ENCODE results near the gene SPINT4.
"Not testable (repeated sequence)": the region's sequence is repeated elsewhere in the genome, so short reads cannot be mapped to it uniquely, and the experiment has no call there.

The SPINT4 gene

GRCh38 chr20:45704969-45705637, 17.0 kb upstream of the SPINT4 start, which contains the start of gene WFDC10B:
Gene WFDC10B, minus strand, starts transcription at chr20:45705019. Its CDS starts 19,027 bp downstream, at chr20:45685992.
- H4K91ac ChIP-seq (ENCODE audit: low read depth, low read length) = no peak within 1 kb of the TSS
- no peak within 1 kb of the TSS for H4K8ac ChIP-seq (ENCODE audit: low read depth, low read length)
- no peak within 1 kb of the TSS for H2AK5ac ChIP-seq (ENCODE audit: low read length)
- H3K27ac ChIP-seq (ENCODE audit: low read depth, low read length) = no peak within 1 kb of the TSS
- no peaks in the 10 kb centered on the region for H3K79me1 ChIP-seq (ENCODE audit: low read length)
- no peak for DNase-seq
- H3K27me3 ChIP-seq (ENCODE audit: insufficient read depth, low read length) = no peaks in the 10 kb centered on the region
- no peak within 1 kb of the TSS for H3K9ac ChIP-seq (ENCODE audit: low read length)
- no peak within 1 kb of the TSS for H3K23ac ChIP-seq (ENCODE audit: low read length)
- no peak within 1 kb of the TSS for H3K4me2 ChIP-seq (ENCODE audit: low read length)
- H3K14ac ChIP-seq (ENCODE audit: low read length) = no peak within 1 kb of the TSS
- no peak within 1 kb of the TSS for H3K4ac ChIP-seq (ENCODE audit: low read depth, low read length)
- H2AFZ ChIP-seq (ENCODE audit: insufficient read depth, low read length, poor library complexity) = no peak within 1 kb of the TSS
- no peaks in the 10 kb centered on the region for H3K36me3 ChIP-seq (ENCODE audit: control insufficient read depth in 1 of 2, insufficient read depth in 2 of 2, low read length in 2 of 2)
- no peak within 1 kb of the TSS for H3K18ac ChIP-seq (ENCODE audit: low read length)
- no peak within 1 kb of the TSS for H2BK120ac ChIP-seq (ENCODE audit: insufficient read depth, low read length, poor library complexity)
- H3K79me2 ChIP-seq (ENCODE audit: control insufficient read depth, insufficient read depth, low read length, poor library complexity) = no peaks in the 10 kb centered on the region
- no peak within 1 kb of the TSS for H4K12ac ChIP-seq (ENCODE audit: low read depth, low read length)
- H2BK12ac ChIP-seq (ENCODE audit: low read length) = no peak within 1 kb of the TSS
- H3K4me3 ChIP-seq (ENCODE audit: low read depth, low read length) = no peak within 1 kb of the TSS
- H3K9me3 ChIP-seq (ENCODE audit: insufficient read depth, low read depth, low read length) = no peaks in the 10 kb centered on the region
- H2BK5ac ChIP-seq (ENCODE audit: low read depth, low read length, poor library complexity) = no peak within 1 kb of the TSS
- H3K4me1 ChIP-seq (ENCODE audit: control insufficient read depth in 1 of 2, insufficient read depth in 2 of 2, low read length in 2 of 2) = no peaks in the 10 kb centered on the region
- no CpG with 5 or more reads among the region's 1 CpG for WGBS (ENCODE audit: extremely low coverage, insufficient coverage, insufficient read length)

GRCh38 chr20:45716141-45716688, 5.9 kb upstream of the SPINT4 start:
- not testable (repeated sequence) for H4K8ac ChIP-seq (ENCODE audit: low read depth, low read length); H3K36me3 ChIP-seq (ENCODE audit: control insufficient read depth in 1 of 2, insufficient read depth in 2 of 2, low read length in 2 of 2); H4K12ac ChIP-seq (ENCODE audit: low read depth, low read length); H3K18ac ChIP-seq (ENCODE audit: low read length); H4K91ac ChIP-seq (ENCODE audit: low read depth, low read length); H3K4ac ChIP-seq (ENCODE audit: low read depth, low read length); H3K9ac ChIP-seq (ENCODE audit: low read length); H3K4me1 ChIP-seq (ENCODE audit: control insufficient read depth in 1 of 2, insufficient read depth in 2 of 2, low read length in 2 of 2); H3K79me2 ChIP-seq (ENCODE audit: control insufficient read depth, insufficient read depth, low read length, poor library complexity); H3K4me3 ChIP-seq (ENCODE audit: low read depth, low read length); H2BK120ac ChIP-seq (ENCODE audit: insufficient read depth, low read length, poor library complexity); H3K23ac ChIP-seq (ENCODE audit: low read length); H3K9me3 ChIP-seq (ENCODE audit: insufficient read depth, low read depth, low read length); H2BK5ac ChIP-seq (ENCODE audit: low read depth, low read length, poor library complexity); H3K27ac ChIP-seq (ENCODE audit: low read depth, low read length); H3K4me2 ChIP-seq (ENCODE audit: low read length); H3K14ac ChIP-seq (ENCODE audit: low read length); H2AK5ac ChIP-seq (ENCODE audit: low read length); H3K79me1 ChIP-seq (ENCODE audit: low read length); H2AFZ ChIP-seq (ENCODE audit: insufficient read depth, low read length, poor library complexity); DNase-seq; H3K27me3 ChIP-seq (ENCODE audit: insufficient read depth, low read length); H2BK12ac ChIP-seq (ENCODE audit: low read length)

GRCh38 chr20:45725134-45725533, 3.0 kb downstream of the SPINT4 start:
- Histone ChIP-seq H4K12ac (ENCODE audit: low read depth, low read length) (no peak overlapping the region), H3K79me1 (ENCODE audit: low read length) (no peaks in the 10 kb centered on the region), H3K14ac (ENCODE audit: low read length) (no peak overlapping the region), H3K36me3 (ENCODE audit: control insufficient read depth in 1 of 2, insufficient read depth in 2 of 2, low read length in 2 of 2) (no peaks in the 10 kb centered on the region), H2BK120ac (ENCODE audit: insufficient read depth, low read length, poor library complexity) (no peak overlapping the region), H3K9ac (ENCODE audit: low read length) (no peak overlapping the region), H4K91ac (ENCODE audit: low read depth, low read length) (no peak overlapping the region), H2AK5ac (ENCODE audit: low read length) (no peak overlapping the region), H3K79me2 (ENCODE audit: control insufficient read depth, insufficient read depth, low read length, poor library complexity) (no peaks in the 10 kb centered on the region), H3K23ac (ENCODE audit: low read length) (no peak overlapping the region), H4K8ac (ENCODE audit: low read depth, low read length) (no peak overlapping the region), H3K4ac (ENCODE audit: low read depth, low read length) (no peak overlapping the region), H3K9me3 (ENCODE audit: insufficient read depth, low read depth, low read length) (no peaks in the 10 kb centered on the region), H3K4me1 (ENCODE audit: control insufficient read depth in 1 of 2, insufficient read depth in 2 of 2, low read length in 2 of 2) (no peaks in the 10 kb centered on the region), H3K27ac (ENCODE audit: low read depth, low read length) (no peak overlapping the region), H2AFZ (ENCODE audit: insufficient read depth, low read length, poor library complexity) (no peak overlapping the region), H3K27me3 (ENCODE audit: insufficient read depth, low read length) (no peaks in the 10 kb centered on the region), H3K4me2 (ENCODE audit: low read length) (no peak overlapping the region), H3K18ac (ENCODE audit: low read length) (no peak overlapping the region), H2BK5ac (ENCODE audit: low read depth, low read length, poor library complexity) (no peak overlapping the region), H2BK12ac (ENCODE audit: low read length) (no peak overlapping the region), H3K4me3 (ENCODE audit: low read depth, low read length) (no peak overlapping the region)
- no peak for DNase-seq

GRCh38 chr20:45727044-45727443, 4.9 kb downstream of the SPINT4 start:
- H4K8ac ChIP-seq (ENCODE audit: low read depth, low read length) = no peak overlapping the region
- no peak overlapping the region for H3K23ac ChIP-seq (ENCODE audit: low read length)
- no peak overlapping the region for H3K4me3 ChIP-seq (ENCODE audit: low read depth, low read length)
- no peak overlapping the region for H3K27ac ChIP-seq (ENCODE audit: low read depth, low read length)
- no peak overlapping the region for H3K9ac ChIP-seq (ENCODE audit: low read length)
- H3K4me1 ChIP-seq (ENCODE audit: control insufficient read depth in 1 of 2, insufficient read depth in 2 of 2, low read length in 2 of 2) = no peaks in the 10 kb centered on the region
- H3K4ac ChIP-seq (ENCODE audit: low read depth, low read length) = no peak overlapping the region
- H3K4me2 ChIP-seq (ENCODE audit: low read length) = no peak overlapping the region
- no peaks in the 10 kb centered on the region for H3K27me3 ChIP-seq (ENCODE audit: insufficient read depth, low read length)
- H2AFZ ChIP-seq (ENCODE audit: insufficient read depth, low read length, poor library complexity) = no peak overlapping the region
- H2BK5ac ChIP-seq (ENCODE audit: low read depth, low read length, poor library complexity) = no peak overlapping the region
- H4K12ac ChIP-seq (ENCODE audit: low read depth, low read length) = no peak overlapping the region
- H3K36me3 ChIP-seq (ENCODE audit: control insufficient read depth in 1 of 2, insufficient read depth in 2 of 2, low read length in 2 of 2) = no peaks in the 10 kb centered on the region
- H2AK5ac ChIP-seq (ENCODE audit: low read length) = no peak overlapping the region
- no peak overlapping the region for H4K91ac ChIP-seq (ENCODE audit: low read depth, low read length)
- no peak overlapping the region for H2BK12ac ChIP-seq (ENCODE audit: low read length)
- no peak overlapping the region for H3K14ac ChIP-seq (ENCODE audit: low read length)
- no peaks in the 10 kb centered on the region for H3K9me3 ChIP-seq (ENCODE audit: insufficient read depth, low read depth, low read length)
- no peak overlapping the region for H2BK120ac ChIP-seq (ENCODE audit: insufficient read depth, low read length, poor library complexity)
- H3K18ac ChIP-seq (ENCODE audit: low read length) = no peak overlapping the region
- no peaks in the 10 kb centered on the region for H3K79me1 ChIP-seq (ENCODE audit: low read length)
- WGBS (ENCODE audit: extremely low coverage, insufficient coverage, insufficient read length) = no CpG with 5 or more reads among the region's 2 CpGs
- peak; percentile 7 to 44 for DNase-seq
- no peaks in the 10 kb centered on the region for H3K79me2 ChIP-seq (ENCODE audit: control insufficient read depth, insufficient read depth, low read length, poor library complexity)

Measured in trophoblast cell (in vitro differentiated cells and primary cell).